DOHH2 (cell line): ENCODE measurements around the gene UBE2S.

Experiments
- H3F3A ChIP-seq: fragments of 200-600 bp; sonication (generic), shearing (Covaris generic); 2 replicates; pipeline ENCODE4 v1.6.0; 2016; ENCODE audit warnings: antibody characterized with exemption, mild to moderate bottlenecking; ENCODE audit not compliant: control insufficient read depth, insufficient read depth
- H3K27ac ChIP-seq: fragments of 200-600 bp; sonication (generic); 2 replicates; pipeline ENCODE4 v1.5.1; 2014; ENCODE audit warnings: low read depth, mild to moderate bottlenecking, low read length, moderate library complexity
- H3K27me3 ChIP-seq: fragments of 200-600 bp; sonication (generic); 2 replicates; pipeline ENCODE4 v1.6.1; 2014; ENCODE audit warnings: mild to moderate bottlenecking, low read length, mixed read lengths; ENCODE audit not compliant: control insufficient read depth
- H3K36me3 ChIP-seq: fragments of 200-600 bp; sonication (generic); 2 replicates; pipeline ENCODE4 v1.6.1; 2014; ENCODE audit warnings: mild to moderate bottlenecking, low read length, moderate library complexity, mixed read lengths; ENCODE audit not compliant: control insufficient read depth
- H3K4me1 ChIP-seq: fragments of 200-600 bp; sonication (generic); 2 replicates; pipeline ENCODE4 v1.6.1; 2014; ENCODE audit warnings: mild to moderate bottlenecking, low read length, mixed read lengths; ENCODE audit not compliant: control insufficient read depth
- H3K4me2 ChIP-seq: fragments of 200-600 bp; sonication (generic); 2 replicates; pipeline ENCODE4 v1.6.0; 2014; ENCODE audit warnings: mild to moderate bottlenecking, low read length, moderate library complexity
- H3K4me3 ChIP-seq: fragments of 200-600 bp; sonication (generic); 2 replicates; pipeline ENCODE4 v1.5.1; 2014; ENCODE audit warnings: mild to moderate bottlenecking, low read length, mixed read lengths
- H3K79me2 ChIP-seq: fragments of 200-600 bp; sonication (generic); 2 replicates; pipeline ENCODE4 v1.6.1; 2014; ENCODE audit warnings: mild to moderate bottlenecking, low read length, mixed read lengths; ENCODE audit not compliant: control insufficient read depth
- H3K9me2 ChIP-seq: fragments of 200-600 bp; sonication (generic); replicated peaks from 2 replicates; pipeline ENCODE4 v1.6.1; 2014; ENCODE audit warnings: mild to moderate bottlenecking, low read length, mixed read lengths; ENCODE audit not compliant: control insufficient read depth
- H3K9me3 ChIP-seq: fragments of 200-600 bp; sonication (generic); 2 replicates; pipeline ENCODE4 v1.6.1; 2014; ENCODE audit warnings: antibody characterized with exemption, low read length, mixed read lengths; ENCODE audit not compliant: control insufficient read depth, insufficient read depth
- H4K20me1 ChIP-seq: fragments of 200-600 bp; sonication (generic); 2 replicates; pipeline ENCODE4 v1.6.0; 2014; ENCODE audit warnings: low read depth, mild to moderate bottlenecking, antibody characterized with exemption, low read length, moderate library complexity; ENCODE audit not compliant: control insufficient read depth, insufficient read depth
- CTCF ChIP-seq: fragments of 200-600 bp; sonication (generic); IDR thresholded peaks from one replicate; pipeline ENCODE4 v1.5.1; 2014; ENCODE audit warnings: antibody characterized with exemption, mild to moderate bottlenecking, low read depth, low read length; ENCODE audit not compliant: poor library complexity, severe bottlenecking
- EZH2phosphoT487 ChIP-seq: fragments of 200-600 bp; sonication (generic); IDR thresholded peaks from 2 replicates; pipeline ENCODE4 v1.6.1; 2017; ENCODE audit warnings: borderline replicate concordance, mild to moderate bottlenecking, antibody characterized with exemption, low read length, moderate library complexity, mixed read lengths

The UBE2S gene

GRCh38 chr19:55446060-55446459 is 38.5 kb upstream of the UBE2S start:
- Histone ChIP-seq H3K36me3 (no peaks in the 10 kb centered on the region), H3K9me3 (no peaks in the 10 kb centered on the region), H3K27me3 (peaks cover 26% of the 10 kb centered on the region), H3K27ac (no peak overlapping the region), H3K9me2 (no peaks in the 10 kb centered on the region), H4K20me1 (no peaks in the 10 kb centered on the region), H3K4me2 (no peak overlapping the region), H3K4me1 (peaks cover 8% of the 10 kb centered on the region), H3K4me3 (no peak overlapping the region), H3F3A (peaks cover 5% of the 10 kb centered on the region; the same call in 1 of the 2 replicates), H3K79me2 (no peaks in the 10 kb centered on the region)
- TF ChIP-seq CTCF (no peak), EZH2phosphoT487 (no peak)

GRCh38 chr19:55444646-55445045 is 37.1 kb upstream of the UBE2S start:
- Histone ChIP-seq H3K27me3 (peaks cover 32% of the 10 kb centered on the region), H4K20me1 (no peaks in the 10 kb centered on the region; the same call in 1 of the 2 replicates)
- TF ChIP-seq EZH2phosphoT487: no peak
- TF ChIP-seq CTCF: no peak

GRCh38 chr19:55443824-55444480 is 36.4 kb upstream of the UBE2S start:
- no peaks in the 10 kb centered on the region for H3K9me3 ChIP-seq
- H3K27me3 ChIP-seq: peaks cover 32% of the 10 kb centered on the region
- no peaks in the 10 kb centered on the region; the same call in 1 of the 2 replicates for H4K20me1 ChIP-seq
- H3K4me2 ChIP-seq: no peak overlapping the region
- H3K27ac ChIP-seq: no peak overlapping the region
- no peak for TF ChIP-seq CTCF
- TF ChIP-seq EZH2phosphoT487: no peak
- H3F3A ChIP-seq: peaks cover 5% of the 10 kb centered on the region; the same call in 1 of the 2 replicates
- no peak overlapping the region for H3K4me3 ChIP-seq
- H3K79me2 ChIP-seq: no peaks in the 10 kb centered on the region
- no peaks in the 10 kb centered on the region for H3K9me2 ChIP-seq
- H3K4me1 ChIP-seq: peaks cover 15% of the 10 kb centered on the region
- H3K36me3 ChIP-seq: no peaks in the 10 kb centered on the region

More at GRCh38 chr19:55444646-55445045, 37.1 kb upstream of the UBE2S start:
- no peaks in the 10 kb centered on the region for H3K79me2 ChIP-seq
- no peaks in the 10 kb centered on the region for H3K36me3 ChIP-seq
- no peaks in the 10 kb centered on the region for H3K9me3 ChIP-seq
- H3K4me1 ChIP-seq: peaks cover 15% of the 10 kb centered on the region
- no peak overlapping the region for H3K27ac ChIP-seq
- H3K9me2 ChIP-seq: no peaks in the 10 kb centered on the region
- H3K4me3 ChIP-seq: no peak overlapping the region
- H3F3A ChIP-seq: peaks cover 5% of the 10 kb centered on the region; the same call in 1 of the 2 replicates
- H3K4me2 ChIP-seq: no peak overlapping the region
